Activated naive CD8-positive, alpha-beta T cell treated with anti-CD3 and anti-CD28 coated beads, Interleukin-2, amount 50 U/mL, for 16 hours (primary cell): ENCODE results near the gene ANKAR.
A peak's percentile ranks its signal among the peaks of the same experiment; 100 is the strongest.
"Not testable (repeated sequence)": the region's sequence is repeated elsewhere in the genome, so short reads cannot be mapped to it uniquely, and the experiment has no call there.

Source experiments
- DNase-seq: peaks from one replicate; pipeline ENCODE4 v3.0.0-alpha.2; 2020; ENCODE audit warnings: low read depth, low spot score

ANKAR gene

DNA sequence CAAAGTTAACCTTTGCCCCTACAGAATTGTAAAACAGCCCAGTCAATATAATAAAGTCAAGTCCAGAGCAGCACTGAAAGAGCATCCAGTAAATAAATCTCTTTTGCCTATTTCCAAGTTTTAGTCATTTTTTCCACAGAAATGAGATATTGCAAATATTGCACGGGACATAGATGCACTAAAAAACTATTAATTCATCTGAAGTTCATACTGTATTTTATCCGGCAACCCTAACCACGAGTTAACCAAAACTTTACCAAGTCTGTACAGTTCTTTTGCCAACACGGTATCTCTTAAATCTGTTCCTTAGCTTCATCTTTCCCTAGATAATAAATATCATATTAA is 13.7 kb upstream of the ANKAR start:
- no peak for DNase-seq

DNA sequence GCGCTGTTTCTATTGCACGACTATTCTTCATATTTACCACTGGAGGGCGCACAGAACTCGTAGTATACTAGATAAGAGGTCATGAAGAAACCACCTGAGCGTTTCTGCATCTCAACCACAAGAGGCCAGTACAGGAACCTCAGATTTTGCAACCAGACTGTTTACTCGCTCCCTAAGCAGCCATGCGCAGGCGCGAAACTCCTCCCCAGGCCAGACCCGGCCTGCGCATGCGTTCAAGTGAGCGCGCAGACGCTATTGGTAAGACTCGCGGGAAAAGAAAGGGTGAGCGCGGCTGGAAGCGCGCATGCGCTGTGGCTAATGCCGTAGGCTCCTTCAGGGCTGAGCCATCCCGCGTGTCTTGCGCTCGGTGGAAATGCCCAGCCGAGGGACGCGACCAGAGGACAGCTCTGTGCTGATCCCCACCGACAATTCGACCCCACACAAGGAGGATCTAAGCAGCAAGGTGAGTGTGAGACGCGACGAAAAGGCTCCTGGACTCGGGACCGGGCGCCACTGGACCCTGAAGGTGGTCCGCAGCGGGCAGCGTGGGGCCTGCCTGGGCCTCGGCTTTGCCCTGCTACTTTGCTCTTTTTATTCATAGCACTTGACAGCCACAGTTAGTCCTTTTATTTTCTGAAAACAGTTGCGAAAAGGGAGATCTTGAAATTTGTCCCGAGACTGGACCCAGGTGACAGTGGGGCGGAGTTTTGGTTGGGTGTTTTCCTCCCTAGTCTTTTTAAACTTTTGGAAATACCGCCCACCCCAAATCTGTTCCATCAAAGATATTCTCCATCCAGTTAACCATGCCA is 13.1 kb upstream of the ANKAR start, which contains the start of gene ASNSD1:
Gene ASNSD1, plus strand, starts transcription at position 312 of the 809 bp plus-strand sequence. CDS start 4,674 bp downstream, outside the sequence.
- DNase-seq, result peak; percentile 96

DNA sequence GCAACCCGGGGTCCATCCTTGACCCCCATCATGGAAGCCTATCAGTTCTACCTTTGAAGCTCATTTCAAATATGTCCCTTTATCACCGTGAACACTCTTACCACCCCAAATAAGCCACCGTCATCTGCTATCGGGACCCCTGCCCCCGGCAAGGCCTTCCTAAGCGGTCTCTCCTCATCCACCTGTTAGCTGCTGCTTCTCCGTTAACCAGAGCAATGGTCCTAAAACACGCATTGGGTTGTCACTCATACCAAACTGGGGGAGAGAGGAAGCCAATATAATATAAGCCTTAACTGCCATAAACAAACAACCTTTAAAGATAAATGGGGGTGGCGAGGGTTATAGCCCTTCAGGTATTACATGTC is 12.5 kb upstream of the ANKAR start:
- DNase-seq, result no peak

DNA sequence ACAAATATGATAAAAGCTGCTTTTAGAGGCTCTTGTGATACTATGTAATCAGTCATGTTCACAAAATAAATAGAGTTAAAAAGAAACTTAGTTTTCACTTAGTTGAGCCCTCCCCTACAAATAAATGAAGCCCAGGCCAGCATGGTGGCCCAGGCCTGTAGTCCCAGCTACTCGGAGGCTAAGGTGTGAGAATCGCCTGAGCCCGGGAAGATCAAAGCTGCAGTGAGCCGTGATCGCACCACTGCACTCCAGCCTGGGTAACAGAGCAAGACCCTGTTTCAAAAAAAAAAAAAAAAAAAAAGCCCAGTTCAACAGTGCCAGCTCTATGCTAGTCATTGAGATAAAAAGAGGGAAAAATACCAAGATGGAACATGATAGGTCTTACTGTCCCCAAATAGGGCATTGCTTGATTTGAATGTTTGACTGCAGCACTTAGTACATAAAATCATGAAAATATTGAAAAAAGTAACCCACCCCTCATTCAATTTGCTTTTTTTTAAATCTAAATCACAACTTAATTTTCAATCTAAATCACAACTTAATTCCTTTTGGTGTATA is 11.7 kb upstream of the ANKAR start:
- no peak for DNase-seq

DNA sequence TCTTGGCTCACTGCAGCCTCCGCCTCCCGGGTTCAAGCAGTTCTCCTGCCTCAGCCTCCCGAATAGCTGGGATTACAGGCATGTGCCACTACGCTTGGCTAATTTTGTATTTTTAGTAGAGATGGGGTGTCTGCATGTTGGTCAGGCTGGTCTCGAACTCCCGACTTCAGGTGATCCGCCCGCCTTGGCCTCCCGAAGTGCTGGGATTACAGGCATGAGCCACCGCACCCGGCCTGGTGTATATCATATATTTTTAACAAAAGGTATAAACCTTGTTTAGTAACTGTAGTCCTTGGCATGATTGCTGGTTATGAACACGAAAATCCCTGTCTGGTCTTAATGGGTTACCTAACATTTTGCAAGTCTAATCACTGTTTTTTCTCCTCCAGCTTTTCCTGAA is 11.2 kb upstream of the ANKAR start:
- not testable (repeated sequence) for DNase-seq

DNA sequence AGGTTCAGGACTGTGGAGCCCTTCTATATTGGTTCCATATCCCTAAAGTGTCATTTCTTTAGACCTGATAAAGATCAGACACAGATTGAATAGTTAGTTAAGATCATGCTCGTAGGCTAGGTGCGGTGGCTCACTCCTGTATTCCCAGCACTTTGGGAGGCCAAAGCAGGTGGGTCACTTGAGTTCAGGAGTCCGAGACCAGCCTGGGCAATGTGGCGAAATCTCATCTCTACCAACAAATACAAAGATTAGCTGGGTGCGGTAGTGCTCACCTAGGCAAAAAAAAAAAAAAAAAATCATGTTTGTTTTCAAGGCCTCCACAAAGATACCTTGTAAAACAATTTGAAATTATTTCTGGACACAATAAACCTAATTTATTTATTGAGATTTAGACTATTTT is 4.6 kb upstream of the ANKAR start:
- no peak for DNase-seq

DNA sequence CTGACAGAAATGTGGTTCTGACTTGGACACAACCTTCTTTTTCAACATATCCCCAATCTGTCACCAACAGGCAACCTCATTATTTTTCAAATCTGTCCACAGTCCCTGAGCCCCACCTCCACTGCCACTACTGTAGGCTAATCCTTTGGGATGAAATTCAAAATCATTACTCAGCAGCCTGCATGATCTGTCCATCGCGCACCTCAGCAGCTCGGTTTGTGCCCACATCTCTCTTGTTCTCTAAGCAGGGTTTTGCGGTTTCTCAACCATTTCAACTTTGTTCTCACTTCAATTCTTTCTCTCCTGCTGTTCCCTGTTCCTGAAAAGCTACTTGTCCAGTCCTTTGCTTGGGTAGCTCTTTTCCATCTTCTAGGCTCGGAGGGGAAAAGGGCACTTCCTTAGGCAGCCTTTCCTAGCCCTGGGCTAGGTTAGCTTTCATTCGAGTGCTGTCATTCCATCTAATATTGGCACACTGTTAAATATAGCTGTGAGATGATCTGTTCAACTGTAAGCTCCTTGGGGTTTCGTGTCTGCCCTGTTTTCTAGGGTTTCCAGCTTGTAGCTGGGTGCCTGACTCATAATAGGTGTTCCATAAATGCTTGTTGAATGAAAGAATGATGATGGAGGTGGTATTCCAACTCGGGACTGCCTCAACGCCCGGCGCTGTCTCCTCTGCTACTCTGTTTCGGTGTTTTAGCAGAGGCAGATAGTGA is 653 bp upstream of the ANKAR start:
- no peak for DNase-seq

DNA sequence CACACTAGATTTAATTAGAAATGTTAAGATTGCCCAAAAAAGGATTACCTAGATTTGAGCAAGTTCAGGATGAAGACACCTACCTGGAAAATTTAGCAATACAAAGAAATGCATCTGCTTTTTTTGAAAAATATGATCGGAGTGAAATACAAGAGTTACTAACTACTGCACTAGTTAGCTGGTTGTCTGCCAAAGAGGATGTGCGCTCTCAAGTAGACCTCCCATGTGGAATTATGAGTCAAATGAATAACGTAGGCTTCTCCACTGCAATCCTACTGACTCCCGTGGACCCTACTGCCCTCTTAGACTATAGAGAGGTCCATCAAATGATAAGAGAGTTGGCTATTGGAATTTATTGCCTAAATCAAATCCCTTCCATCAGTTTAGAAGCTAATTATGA is 2.0 kb downstream of the ANKAR start:
- no peak for DNase-seq

DNA sequence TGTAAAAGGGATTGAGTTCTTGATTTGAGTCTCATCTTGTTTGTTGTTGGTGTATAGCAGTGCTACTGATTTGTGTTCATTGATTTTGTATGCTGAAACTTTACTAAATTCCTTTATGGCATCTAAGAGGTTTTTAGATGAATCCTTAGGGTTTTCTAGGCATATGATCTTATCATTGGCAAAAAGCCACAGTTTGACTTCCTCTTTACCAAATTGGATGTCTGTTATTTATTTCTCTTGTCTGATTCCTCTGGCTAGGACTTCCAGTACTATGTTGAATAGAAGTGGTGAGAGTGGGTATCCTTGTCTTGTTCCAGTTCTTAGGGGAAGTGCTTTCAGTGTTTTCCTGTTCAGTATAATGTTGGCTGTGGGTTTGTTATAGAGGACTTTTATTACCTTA is 4.8 kb downstream of the ANKAR start:
- DNase-seq, result no peak

DNA sequence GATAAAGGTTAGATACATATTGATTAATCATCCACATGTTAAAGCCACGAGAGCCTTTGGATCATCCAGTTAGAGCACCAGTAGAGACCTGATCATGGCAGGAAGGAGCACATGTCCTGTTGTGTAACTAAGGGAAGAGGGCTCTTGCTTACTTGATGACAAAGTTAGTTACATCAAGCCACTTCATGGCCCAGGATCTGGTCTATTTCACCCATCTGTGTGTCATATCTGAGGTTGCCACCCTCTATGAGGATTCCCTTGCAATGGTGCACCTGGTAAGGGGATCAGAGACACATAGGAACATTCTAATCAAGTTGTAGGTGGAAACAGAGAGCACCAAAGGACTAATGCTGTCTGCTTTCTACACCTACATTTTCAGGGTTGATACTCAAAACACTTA is 6.7 kb downstream of the ANKAR start:
- DNase-seq, result no peak

DNA sequence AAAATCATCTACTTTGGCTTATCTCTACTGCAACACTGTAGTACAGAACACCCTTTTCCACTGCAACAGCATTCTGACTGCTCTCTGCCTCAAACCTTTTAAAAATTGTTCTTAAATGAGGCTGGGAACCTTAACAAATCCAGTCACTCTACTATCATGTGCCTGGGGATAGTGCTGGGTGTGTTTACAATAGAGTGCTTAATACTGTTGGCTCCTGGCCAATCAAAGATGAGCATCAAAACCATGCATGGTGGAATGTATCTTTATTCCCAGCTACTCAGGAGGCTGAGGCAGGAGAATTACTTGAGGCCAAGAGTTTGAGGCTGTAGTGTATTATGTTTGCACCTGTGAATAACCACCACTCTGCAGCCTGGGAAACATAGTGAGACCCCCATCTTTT is 7.4 kb downstream of the ANKAR start:
- no peak for DNase-seq

DNA sequence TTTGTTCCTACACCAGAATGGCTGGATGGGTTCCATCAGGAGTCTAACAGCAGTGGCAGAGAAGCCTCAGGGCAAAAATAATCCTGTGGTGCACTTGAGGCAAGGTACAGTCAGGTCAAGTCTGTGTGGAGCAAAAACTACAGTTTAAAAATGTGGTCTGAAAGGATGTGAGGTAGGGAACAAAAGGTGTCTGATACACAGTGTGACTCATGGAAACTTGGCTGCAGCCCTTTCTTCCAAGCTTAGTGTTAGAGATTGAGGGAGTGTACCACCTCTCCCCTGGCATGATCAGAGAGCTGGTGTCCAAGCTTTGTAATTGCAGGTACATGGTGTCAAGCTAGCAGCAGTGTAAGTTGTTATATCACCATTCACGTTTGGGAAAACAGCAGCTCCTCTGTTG is 8.9 kb downstream of the ANKAR start:
- DNase-seq, result no peak

DNA sequence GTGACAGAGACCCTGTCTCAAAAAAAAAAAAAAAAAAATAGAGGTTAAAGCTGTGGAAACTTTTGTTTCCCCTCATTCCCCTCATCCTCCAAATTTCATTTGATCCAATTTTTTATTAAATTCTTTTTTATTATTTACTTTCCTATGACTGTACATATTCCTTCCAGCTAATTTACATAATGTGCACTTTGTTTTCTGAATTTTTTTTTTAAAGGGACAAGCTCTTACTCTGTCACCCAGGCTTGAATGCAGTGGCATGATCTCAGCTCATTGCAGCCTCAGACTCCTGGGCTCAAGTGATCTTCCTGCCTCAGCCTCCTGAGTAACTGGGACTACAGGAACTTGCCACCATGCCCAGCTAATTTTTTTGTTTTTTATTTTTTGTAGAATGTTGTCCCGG is 10.3 kb downstream of the ANKAR start:
- DNase-seq, result no peak

DNA sequence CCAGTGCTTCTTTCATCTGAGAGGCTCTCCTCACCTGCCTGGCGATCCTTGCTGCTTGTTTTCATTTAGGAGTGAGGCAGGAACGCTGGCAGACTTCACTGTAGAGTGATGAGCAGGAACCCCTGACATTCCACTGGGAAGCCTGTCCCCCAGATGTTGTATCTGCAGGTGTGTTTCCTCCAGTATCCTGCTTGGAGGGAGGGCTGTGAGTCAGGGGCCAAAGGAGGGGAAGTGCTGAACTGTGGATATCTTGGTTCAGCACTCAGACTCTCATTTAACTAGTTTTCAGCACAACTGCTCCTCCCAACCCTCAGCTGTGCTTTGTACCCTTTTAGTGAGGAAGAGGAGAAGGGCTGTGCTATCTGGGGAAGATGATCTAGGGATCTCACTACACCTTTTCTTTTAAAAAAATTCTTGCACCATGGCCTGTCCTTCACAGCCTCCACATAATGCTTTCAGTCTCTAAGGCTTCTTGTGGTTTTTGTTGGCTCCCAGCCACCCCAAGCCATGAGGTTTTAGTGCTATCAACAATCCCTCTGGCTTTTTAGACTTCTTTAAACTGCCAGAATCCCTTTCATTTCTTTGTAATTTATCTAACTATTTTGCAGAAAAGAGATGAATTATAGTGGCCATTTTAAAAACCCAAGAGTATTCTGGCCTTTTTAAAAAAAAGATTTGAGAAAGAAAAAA is 11.2 kb downstream of the ANKAR start:
- no peak for DNase-seq

DNA sequence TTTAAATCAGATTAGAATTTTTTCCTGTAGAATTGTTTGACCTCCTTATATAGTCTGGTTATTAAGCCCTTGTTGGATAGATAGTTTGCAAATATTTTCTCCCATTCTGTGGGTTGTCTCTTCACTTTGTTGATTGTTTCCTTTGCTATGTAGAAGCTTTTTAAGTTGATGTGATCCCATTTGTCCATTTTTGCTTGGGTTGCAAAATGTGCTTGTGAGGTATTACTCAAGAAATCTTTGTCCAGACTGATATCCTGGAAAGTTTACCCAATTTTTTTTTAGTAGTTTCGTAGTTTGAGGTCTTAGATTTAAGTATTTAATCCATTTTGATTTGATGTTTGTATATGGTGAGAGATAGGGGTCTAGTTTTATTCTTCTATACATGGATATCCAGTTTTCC is 13.3 kb downstream of the ANKAR start:
- DNase-seq, result not testable (repeated sequence)

DNA sequence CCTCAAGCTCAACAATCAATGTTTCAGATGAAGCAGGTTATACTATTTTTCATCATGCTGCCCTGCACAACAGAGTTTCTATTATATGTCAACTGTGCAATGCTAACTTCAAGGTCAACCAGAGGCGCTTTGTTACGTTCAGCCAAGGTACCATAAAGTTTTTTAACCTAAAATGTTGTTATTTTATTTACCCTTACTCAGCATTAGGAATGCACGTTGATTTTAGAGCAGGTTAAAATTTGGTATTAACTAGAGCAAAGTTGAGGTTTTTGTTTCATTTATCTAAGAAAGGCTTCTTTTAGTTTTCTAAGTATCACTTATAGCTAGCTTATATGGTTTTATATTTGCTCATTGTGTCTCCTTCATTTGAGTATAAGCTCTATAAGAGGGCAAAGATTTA is 21.8 kb downstream of the ANKAR start:
- DNase-seq, result no peak

DNA sequence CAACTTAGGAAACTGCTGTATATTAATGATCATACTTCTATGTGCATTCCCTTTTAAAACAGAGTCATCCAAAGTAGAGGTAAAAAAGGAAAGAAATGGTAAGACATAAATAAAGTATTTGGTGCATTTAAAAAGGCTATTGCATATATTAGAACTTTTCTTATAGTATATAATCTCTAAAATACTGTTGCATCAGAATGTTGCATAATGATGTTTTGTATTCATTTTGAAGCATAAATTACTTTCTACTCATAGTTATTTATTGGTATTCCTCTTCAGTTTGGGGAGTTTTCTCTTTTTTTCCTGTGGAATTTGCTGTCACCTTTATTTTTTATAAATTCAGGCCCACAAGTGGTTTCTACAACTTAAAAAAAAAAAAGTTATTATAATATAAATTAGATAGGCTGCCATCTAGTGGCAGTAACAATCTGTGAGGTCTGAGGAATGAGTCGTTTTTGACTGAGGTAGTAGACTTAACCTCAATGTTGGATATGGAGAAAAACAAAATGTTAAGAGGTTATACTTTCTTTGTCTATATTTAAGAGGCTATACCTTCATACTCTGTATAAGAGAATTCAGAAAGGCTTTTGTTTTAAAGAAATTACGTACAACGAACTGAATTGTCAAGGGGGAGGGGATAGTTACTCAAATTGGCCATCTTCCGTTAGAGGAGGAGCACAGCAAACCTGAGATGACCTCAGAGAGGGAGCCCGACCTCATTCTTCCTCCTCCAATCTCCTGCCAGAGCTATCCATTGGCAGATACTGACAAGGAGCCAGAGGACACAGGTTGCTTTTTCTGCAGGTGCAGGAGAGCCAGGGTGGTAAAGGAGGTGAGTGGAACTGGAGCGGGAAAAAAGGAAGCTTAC is 23.8 kb downstream of the ANKAR start:
- no peak for DNase-seq

DNA sequence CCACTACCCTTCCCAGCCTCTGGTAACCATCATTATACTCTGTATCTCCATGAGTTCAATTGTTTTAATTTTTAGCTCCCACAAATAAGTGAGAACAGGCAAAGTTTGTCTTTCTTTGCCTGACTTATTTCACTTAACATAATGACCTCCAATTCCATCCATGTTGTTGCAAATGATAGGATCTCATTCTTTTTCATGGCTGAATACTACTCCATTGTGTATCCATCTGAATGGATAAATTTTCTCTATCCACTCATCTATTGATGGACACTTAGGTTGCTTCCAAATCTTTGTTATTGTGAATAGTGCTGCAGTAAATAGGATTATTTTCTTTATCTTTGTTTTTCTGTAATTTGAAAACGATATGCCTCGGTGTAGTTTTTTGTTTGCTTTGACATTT is 26.2 kb downstream of the ANKAR start:
- no peak for DNase-seq

DNA sequence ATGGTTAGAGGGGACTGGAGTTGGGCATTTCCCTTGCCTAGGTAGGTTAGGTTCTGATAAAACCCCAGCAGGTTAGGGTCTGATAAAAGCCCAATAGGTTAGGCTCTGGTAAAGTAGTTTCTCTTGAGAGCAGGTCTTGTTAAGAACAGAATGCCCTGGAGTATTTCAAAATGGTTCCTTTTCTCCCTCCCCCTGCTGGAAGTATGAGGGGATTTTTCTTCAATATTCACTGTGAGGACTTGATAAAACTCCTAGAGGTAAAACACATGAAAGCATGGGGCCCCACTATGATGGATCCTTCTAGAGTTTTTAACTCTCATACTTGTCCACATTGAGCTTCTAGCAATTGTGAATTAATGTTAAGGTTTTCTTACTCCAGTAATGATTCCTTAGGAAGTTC is 27.6 kb downstream of the ANKAR start:
- DNase-seq, result no peak

DNA sequence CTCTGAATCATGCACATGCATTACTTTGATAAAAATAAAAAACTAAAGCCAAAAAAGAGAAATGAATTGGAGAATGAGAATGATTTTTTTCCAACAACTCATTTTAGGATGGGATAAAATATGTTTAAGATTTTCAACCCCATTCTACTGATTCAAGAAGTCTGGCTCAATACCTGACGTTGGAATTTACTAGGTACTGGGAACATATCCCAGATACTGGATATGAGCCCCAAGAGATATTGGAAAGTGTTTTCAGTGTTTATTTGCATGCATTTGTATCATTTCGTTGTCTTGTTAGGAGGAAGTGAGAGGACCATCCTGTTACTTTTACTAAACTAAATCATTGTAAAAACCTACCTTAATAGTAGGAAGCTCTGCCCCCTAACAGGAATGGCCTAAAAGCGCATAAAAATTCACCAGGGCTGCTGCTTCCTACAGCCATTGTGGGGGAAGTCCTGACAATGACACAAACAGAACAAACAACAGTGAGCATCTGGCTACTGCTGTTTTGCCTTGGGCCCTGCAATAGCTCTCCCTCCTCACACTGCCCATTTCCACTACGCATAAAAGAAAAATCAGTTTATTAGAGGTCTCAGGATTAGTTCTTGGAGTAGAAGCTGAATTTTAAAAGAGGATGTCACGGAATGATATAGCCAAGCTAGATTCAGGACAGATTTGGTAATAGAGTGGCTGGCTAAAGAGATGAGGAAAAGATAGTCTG is 35.2 kb downstream of the ANKAR start:
- DNase-seq, result no peak

DNA sequence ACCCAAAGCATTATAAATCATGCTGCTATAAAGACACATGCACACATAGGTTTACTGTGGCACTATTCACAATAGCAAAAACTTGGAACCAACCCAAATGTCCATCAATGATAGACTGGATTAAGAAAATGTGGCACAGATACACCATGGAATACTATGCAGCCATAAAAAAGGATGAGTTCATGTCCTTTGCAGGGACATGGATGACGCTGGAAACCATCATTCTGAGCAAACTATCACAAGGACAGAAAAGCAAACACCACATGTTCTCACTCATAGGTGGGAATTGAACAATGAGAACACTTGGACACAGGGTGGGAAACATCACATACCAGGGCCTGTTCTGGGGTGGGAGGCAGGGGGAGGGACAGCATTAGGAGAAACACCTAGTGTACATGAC is 43.1 kb downstream of the ANKAR start:
- not testable (repeated sequence) for DNase-seq
